NT2/D1 (cell line): ENCODE data around the gene POLR3F.

Source experiments
- DNase-seq: peaks from one replicate; pipeline ENCODE4 v3.0.0-alpha.2; 2011; ENCODE audit warnings: low read depth, low spot score
- H3K27me3 ChIP-seq: 2 replicates; pipeline ENCODE4 v1.6.0; 2011; ENCODE audit warnings: mild to moderate bottlenecking; ENCODE audit not compliant: insufficient read length, insufficient read depth
- H3K36me3 ChIP-seq: 2 replicates; pipeline ENCODE4 v1.6.1; 2011; ENCODE audit warnings: mild to moderate bottlenecking, low read length, mixed read lengths; ENCODE audit not compliant: insufficient read depth, insufficient read length
- H3K4me1 ChIP-seq: 2 replicates; pipeline ENCODE4 v1.5.1; 2011; ENCODE audit not compliant: insufficient read depth, insufficient read length
- H3K4me3 ChIP-seq: 2 replicates; pipeline ENCODE4 v1.5.1; 2011; ENCODE audit warnings: low read depth; ENCODE audit not compliant: insufficient read length
- H3K9ac ChIP-seq: 2 replicates; pipeline ENCODE4 v1.6.0; 2011; ENCODE audit warnings: low read depth; ENCODE audit not compliant: insufficient read length
- H3K9me3 ChIP-seq: 2 replicates; pipeline ENCODE4 v1.5.1; 2011; ENCODE audit warnings: mild to moderate bottlenecking, low read length; ENCODE audit not compliant: insufficient read depth
- SUZ12 ChIP-seq: IDR thresholded peaks from 2 replicates; pipeline ENCODE4 v1.6.1; 2011; ENCODE audit not compliant: insufficient read length, insufficient read depth; ENCODE audit errors: extremely low read depth
- YY1 ChIP-seq: IDR thresholded peaks from 2 replicates; pipeline ENCODE4 v1.6.1; 2011; ENCODE audit not compliant: insufficient read length, insufficient read depth
- ZNF274 ChIP-seq: IDR thresholded peaks from 2 replicates; pipeline ENCODE4 v1.6.1; 2011; ENCODE audit warnings: mild to moderate bottlenecking, low read depth, low read length

POLR3F gene, protein sequence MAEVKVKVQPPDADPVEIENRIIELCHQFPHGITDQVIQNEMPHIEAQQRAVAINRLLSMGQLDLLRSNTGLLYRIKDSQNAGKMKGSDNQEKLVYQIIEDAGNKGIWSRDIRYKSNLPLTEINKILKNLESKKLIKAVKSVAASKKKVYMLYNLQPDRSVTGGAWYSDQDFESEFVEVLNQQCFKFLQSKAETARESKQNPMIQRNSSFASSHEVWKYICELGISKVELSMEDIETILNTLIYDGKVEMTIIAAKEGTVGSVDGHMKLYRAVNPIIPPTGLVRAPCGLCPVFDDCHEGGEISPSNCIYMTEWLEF

DNA sequence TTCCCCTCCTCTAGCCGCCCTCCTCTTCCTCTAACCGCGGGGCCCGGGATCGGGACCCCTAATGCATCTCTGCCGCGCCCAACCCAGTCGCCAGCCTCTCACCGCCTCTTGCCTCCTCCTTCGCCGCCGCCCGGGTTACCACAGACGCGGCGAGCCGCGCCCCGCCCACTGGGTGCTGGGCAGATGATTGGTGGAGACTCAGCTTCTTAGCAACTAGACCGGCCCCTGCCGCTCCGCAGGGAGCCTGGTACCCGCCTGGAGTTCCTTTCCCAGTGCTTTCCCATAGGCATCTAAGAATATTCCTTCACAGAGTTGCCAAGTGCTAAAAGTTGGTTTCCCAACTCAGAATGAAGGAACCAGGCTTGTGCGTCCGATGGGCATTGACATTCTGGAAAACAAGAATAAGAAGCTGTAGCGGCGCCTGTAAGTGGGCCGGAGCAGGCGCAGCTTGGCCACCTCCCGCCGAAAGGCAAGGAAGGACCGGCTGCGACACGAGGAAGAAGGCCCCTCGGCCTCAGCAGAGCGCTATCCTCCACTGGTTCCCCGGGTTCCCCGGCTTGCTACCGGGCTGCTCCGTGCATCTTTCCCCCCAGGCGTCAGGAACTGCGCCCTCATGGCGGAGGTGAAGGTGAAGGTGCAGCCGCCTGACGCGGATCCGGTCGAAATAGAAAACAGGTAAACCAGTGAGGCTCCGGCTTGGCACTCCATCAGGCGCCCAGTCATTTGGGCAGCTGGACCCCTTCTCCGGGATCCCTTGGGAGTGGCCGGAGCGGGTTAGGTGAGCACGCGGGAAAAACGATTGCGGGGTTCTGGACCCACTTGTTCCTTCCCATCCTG is at the start of gene POLR3F, which contains the start of gene DZANK1:
Gene POLR3F (plus strand): TSS at position 497 of the 837 bp plus-strand sequence. CDS start 117 bp downstream, at position 614.
Gene DZANK1 (minus strand): TSS at position 137 of the 837 bp plus-strand sequence. CDS start 1,672 bp downstream, outside the sequence.
- TF ChIP-seq YY1 (no peak), ZNF274 (no peak), SUZ12 (no peak)

DNA sequence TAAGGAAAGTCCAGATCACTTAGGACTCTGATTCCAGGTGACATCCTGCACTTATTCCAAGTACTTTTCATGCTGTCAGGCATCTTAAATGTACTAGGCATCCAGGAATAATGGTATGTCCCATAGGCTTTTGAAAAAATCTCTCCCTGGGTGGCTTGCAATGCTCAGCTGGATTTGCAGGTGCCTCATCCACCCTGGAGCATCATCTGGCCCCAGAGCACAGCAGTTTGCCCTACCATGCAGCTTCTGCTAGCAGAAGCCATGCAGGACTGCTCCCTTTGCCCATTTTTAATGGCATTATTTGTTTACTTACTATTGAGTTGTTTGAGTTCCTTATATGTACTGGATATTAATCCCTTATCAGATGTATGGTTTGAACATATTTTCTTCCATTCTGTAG is 45.6 kb upstream of the POLR3F start:
- Histone ChIP-seq H3K4me3 (no peak overlapping the region), H3K4me1 (no peaks in the 10 kb centered on the region), H3K36me3 (no peaks in the 10 kb centered on the region), H3K27me3 (no peaks in the 10 kb centered on the region), H3K9ac (no peak overlapping the region), H3K9me3 (no peaks in the 10 kb centered on the region)
- no peak for DNase-seq
- TF ChIP-seq YY1 (no peak), ZNF274 (no peak), SUZ12 (no peak)

More for the DNA sequence above, at the start of gene POLR3F, which contains the start of gene DZANK1:
- DNase-seq, result peak; percentile 89
- Histone ChIP-seq H3K4me3 (peak within 1 kb of the TSS; percentile 89), H3K27me3 (no peaks in the 10 kb centered on the region), H3K9ac (peak within 1 kb of the TSS; percentile 84), H3K36me3 (peaks cover 32% of the 10 kb centered on the region), H3K9me3 (no peaks in the 10 kb centered on the region), H3K4me1 (no peaks in the 10 kb centered on the region)

DNA sequence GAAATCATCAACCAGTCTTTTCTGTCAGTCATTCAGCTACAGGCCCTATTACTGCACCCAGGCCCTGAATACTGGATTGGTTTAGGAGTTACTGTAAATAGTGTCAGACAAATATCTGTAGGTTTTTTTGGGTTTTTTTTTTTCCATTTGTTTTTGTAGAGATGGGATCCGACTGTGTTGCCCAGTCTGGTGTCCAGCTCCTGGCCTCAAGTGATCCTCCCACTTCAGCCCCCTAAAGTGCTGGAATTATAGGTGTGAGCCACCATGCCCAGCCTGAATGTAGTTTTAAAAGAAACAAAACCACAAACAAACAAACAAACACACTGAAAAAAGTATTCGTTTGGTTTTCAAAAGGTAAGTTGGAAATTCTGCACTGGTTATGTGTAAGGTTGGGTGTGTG is 40.0 kb upstream of the POLR3F start:
- no peaks in the 10 kb centered on the region for H3K36me3 ChIP-seq
- H3K27me3 ChIP-seq, result no peaks in the 10 kb centered on the region
- no peaks in the 10 kb centered on the region for H3K4me1 ChIP-seq
- DNase-seq, result no peak
- no peak for TF ChIP-seq YY1
- TF ChIP-seq ZNF274, result no peak
- TF ChIP-seq SUZ12, result no peak
- no peaks in the 10 kb centered on the region for H3K9me3 ChIP-seq
- no peak overlapping the region for H3K9ac ChIP-seq
- no peak overlapping the region for H3K4me3 ChIP-seq

DNA sequence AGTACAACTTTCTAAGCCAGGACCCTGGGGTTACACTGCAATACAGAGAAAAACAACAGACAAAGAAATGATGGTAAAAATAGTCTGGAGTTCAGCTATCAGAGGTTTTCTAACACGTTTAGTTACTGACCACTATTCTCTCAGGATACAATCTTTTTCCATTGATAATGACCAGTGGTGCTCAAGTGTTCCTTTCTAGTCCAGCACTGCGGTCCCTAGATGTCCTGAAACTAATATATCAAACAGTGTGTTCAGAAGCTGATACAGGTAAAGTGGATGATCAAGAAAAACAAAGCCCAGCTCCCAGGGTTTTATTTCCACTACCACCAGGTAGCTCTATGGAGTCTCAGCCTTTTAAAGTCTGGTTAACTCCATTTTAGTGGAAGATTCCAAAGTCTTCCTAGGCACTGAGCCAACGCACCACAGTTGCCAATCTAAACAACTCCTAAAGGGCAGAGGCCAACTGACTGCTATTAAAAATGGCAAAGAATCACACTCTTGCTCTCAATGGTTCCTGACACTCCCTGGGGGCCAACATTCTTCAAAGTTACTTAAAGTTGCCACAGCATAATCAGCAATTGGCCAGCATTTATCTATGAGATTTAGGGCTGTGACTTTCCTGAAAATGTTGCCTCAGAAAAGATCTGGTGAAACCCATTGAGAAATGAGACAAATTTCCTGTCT is 38.6 kb upstream of the POLR3F start:
- no peak for DNase-seq
- Histone ChIP-seq H3K36me3 (no peaks in the 10 kb centered on the region), H3K4me3 (no peak overlapping the region), H3K9me3 (no peaks in the 10 kb centered on the region), H3K27me3 (no peaks in the 10 kb centered on the region), H3K4me1 (no peaks in the 10 kb centered on the region), H3K9ac (no peak overlapping the region)
- TF ChIP-seq SUZ12, result no peak
- TF ChIP-seq ZNF274, result no peak
- TF ChIP-seq YY1, result no peak

DNA sequence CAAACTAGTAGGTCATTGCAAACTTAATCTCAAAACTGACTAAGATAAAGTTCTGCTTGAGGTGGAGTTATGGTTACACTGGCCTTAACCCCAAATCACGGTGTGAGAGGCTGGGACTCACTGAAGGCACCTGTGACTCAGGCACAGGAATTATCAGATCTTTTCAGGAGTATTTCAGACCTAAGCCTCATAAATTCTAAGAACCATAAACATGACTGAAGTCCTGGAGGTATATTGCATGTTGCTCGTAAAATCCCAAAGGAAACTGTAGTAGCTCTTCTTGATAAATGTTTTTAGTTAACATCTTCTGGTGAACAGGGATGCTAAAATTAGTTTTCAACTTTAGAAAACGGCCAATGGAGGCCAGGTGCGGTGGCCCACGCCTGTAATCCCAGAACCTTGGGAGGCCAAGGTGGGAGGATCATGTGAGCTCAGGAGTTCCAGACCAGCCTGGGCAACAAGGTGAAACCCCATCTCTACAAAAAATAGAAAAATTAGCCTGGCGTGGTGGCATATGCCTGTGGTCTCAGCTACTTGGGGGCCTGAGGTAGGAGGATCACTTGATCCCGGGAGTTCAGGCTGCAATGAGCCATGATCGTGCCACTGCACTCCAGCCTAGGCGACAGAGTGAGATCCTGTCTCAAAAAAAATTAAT is 36.9 kb upstream of the POLR3F start:
- Histone ChIP-seq H3K36me3 (no peaks in the 10 kb centered on the region), H3K27me3 (no peaks in the 10 kb centered on the region), H3K4me1 (no peaks in the 10 kb centered on the region), H3K9ac (no peak overlapping the region), H3K4me3 (no peak overlapping the region), H3K9me3 (no peaks in the 10 kb centered on the region)
- TF ChIP-seq ZNF274 (no peak), YY1 (no peak), SUZ12 (no peak)
- no peak for DNase-seq

DNA sequence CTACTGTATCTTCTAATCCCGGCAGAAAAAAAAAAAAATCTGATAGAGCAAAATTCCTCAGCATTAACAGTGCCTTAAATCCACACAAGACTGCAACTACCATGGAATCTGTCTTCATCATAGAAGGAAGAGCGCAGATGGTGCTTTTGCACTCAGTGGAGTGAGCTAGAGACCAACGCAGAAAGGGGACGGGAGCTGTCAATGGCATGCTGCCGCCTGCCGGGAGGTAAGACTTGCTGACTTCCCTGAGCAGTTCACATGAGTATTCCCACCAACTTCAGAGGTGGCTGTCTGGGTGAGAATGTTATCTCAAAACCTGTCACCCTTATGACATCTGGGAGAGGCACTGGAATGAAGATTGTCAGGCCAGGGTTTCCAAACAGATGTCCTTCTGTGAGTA is 36.0 kb upstream of the POLR3F start:
- no peaks in the 10 kb centered on the region for H3K9me3 ChIP-seq
- H3K9ac ChIP-seq, result no peak overlapping the region
- no peaks in the 10 kb centered on the region for H3K36me3 ChIP-seq
- TF ChIP-seq SUZ12 (no peak), YY1 (no peak), ZNF274 (no peak)
- no peak overlapping the region for H3K4me3 ChIP-seq
- no peaks in the 10 kb centered on the region for H3K27me3 ChIP-seq
- no peak for DNase-seq
- H3K4me1 ChIP-seq, result no peaks in the 10 kb centered on the region
